HEK293 (cell line): Measurements from ENCODE around the gene ADAMTS17.

Experiments used
- CTCF ChIA-PET: fragments of 350-600 bp; formaldehyde crosslinking; extraction: SDS; loops from one replicate; lab custom pipeline; 2021; ENCODE audit warnings: antibody characterized with exemption; lab: Yijun Ruan, JAX
- POLR2A ChIA-PET: fragments of 300-600 bp; formaldehyde crosslinking; extraction: SDS; loops from one replicate; lab custom pipeline; 2020; ENCODE audit warnings: antibody characterized with exemption, inconsistent platforms; lab: Yijun Ruan, JAX
- H3K27ac ChIP-seq: fragments of 200-500 bp; sonication (Bioruptor generic); 2 replicates; pipeline ENCODE4 v1.5.1; 2014; ENCODE audit warnings: low read depth, low read length, control low read depth, inconsistent platforms; ENCODE audit errors: extremely low read depth
- H3K36me3 ChIP-seq, 2 experiments: fragments of 200-500 bp in 1 of 2; sonication (Bioruptor generic) in 1 of 2; 1 replicate in 1 of 2; 2 replicates in 1 of 2; pipeline ENCODE4 v1.5.1; 2014 to 2017; ENCODE audit warnings: inconsistent platforms in 2 of 2, low read length in 2 of 2; ENCODE audit not compliant: control insufficient read depth in 2 of 2, insufficient read depth in 1 of 2
- H3K4me1 ChIP-seq: fragments of 200-500 bp; sonication (Bioruptor generic); 2 replicates; pipeline ENCODE4 v1.5.1; 2014; ENCODE audit warnings: mild to moderate bottlenecking, low read length, inconsistent platforms; ENCODE audit not compliant: control insufficient read depth, insufficient read depth
- H3K4me3 ChIP-seq: 2 replicates; pipeline ENCODE4 v1.5.1; 2011; ENCODE audit warnings: low read depth, mild to moderate bottlenecking, control low read depth, low read length, moderate library complexity
- H3K9me3 ChIP-seq: fragments of 200-500 bp; sonication (Bioruptor generic); 2 replicates; pipeline ENCODE4 v1.5.1; 2014; ENCODE audit warnings: low read depth, low read length, inconsistent platforms; ENCODE audit not compliant: control insufficient read depth, insufficient read depth
- EGR2 ChIP-seq: fragments of 450-650 bp; formaldehyde crosslinking; IDR thresholded peaks from 2 replicates; pipeline ENCODE4 v1.5.1; 2016; ENCODE audit warnings: low read depth, missing biosample characterization, missing genetic modification characterization
- GLIS2 ChIP-seq: fragments of 450-650 bp; formaldehyde crosslinking; IDR thresholded peaks from 2 replicates; pipeline ENCODE4 v1.5.1; 2016; ENCODE audit warnings: missing biosample characterization, missing genetic modification characterization
- KLF10 ChIP-seq: fragments of 450-650 bp; IDR thresholded peaks from 2 replicates; pipeline ENCODE4 v1.5.1; 2018; ENCODE audit warnings: missing biosample characterization, mild to moderate bottlenecking, missing genetic modification characterization
- PRDM1 ChIP-seq: fragments of 450-650 bp; formaldehyde crosslinking; IDR thresholded peaks from 2 replicates; pipeline ENCODE4; 2016; ENCODE audit warnings: missing biosample characterization, missing genetic modification characterization
- SCRT1 ChIP-seq: fragments of 450-650 bp; formaldehyde crosslinking; IDR thresholded peaks from 2 replicates; pipeline ENCODE4 v1.5.1; 2016; ENCODE audit warnings: missing biosample characterization, missing genetic modification characterization, borderline replicate concordance
- TCF7L2 ChIP-seq: IDR thresholded peaks from 2 replicates; pipeline ENCODE4 v1.6.1; 2011; ENCODE audit warnings: low read depth, mild to moderate bottlenecking, inconsistent platforms, low read length, moderate library complexity, borderline replicate concordance
- WT1 ChIP-seq: fragments of 450-650 bp; formaldehyde crosslinking; IDR thresholded peaks from 2 replicates; pipeline ENCODE4 v1.5.1; 2016; ENCODE audit warnings: missing biosample characterization, missing genetic modification characterization
- ZBTB7A ChIP-seq: fragments of 450-650 bp; formaldehyde crosslinking; IDR thresholded peaks from 2 replicates; pipeline ENCODE4 v1.5.1; 2016; ENCODE audit warnings: low read depth, missing biosample characterization, missing genetic modification characterization
- ZFHX2 ChIP-seq: fragments of 450-650 bp; formaldehyde crosslinking; conservative IDR thresholded peaks from 2 replicates; pipeline ENCODE4 v1.5.1; 2016; ENCODE audit warnings: missing biosample characterization, missing genetic modification characterization
- ZIC2 ChIP-seq: fragments of 450-650 bp; formaldehyde crosslinking; IDR thresholded peaks from 2 replicates; pipeline ENCODE4 v1.5.1; 2016; ENCODE audit warnings: missing biosample characterization, missing genetic modification characterization
- ZNF10 ChIP-seq: fragments of 450-650 bp; formaldehyde crosslinking; IDR thresholded peaks from 2 replicates; pipeline ENCODE4 v1.5.1; 2017; ENCODE audit warnings: missing biosample characterization, missing genetic modification characterization
- ZNF112 ChIP-seq: fragments of 450-650 bp; formaldehyde crosslinking; IDR thresholded peaks from 2 replicates; pipeline ENCODE4 v1.5.0; 2017; ENCODE audit warnings: missing biosample characterization, missing genetic modification characterization
- ZNF140 ChIP-seq: fragments of 450-650 bp; formaldehyde crosslinking; IDR thresholded peaks from 2 replicates; pipeline ENCODE4 v1.5.1; 2016; ENCODE audit warnings: missing biosample characterization, missing genetic modification characterization
- ZNF335 ChIP-seq: fragments of 450-650 bp; formaldehyde crosslinking; conservative IDR thresholded peaks from 2 replicates; pipeline ENCODE4 v1.5.1; 2016; ENCODE audit warnings: missing biosample characterization, missing genetic modification characterization
- ZNF416 ChIP-seq: fragments of 450-650 bp; formaldehyde crosslinking; IDR thresholded peaks from 2 replicates; pipeline ENCODE4 v1.5.1; 2016; ENCODE audit warnings: missing biosample characterization, missing genetic modification characterization
- ZNF426 ChIP-seq: fragments of 450-650 bp; formaldehyde crosslinking; IDR thresholded peaks from 2 replicates; pipeline ENCODE4 v1.5.1; 2017; ENCODE audit warnings: missing biosample characterization, missing genetic modification characterization, mild to moderate bottlenecking, inconsistent platforms, moderate library complexity
- ZNF514 ChIP-seq: fragments of 450-650 bp; formaldehyde crosslinking; IDR thresholded peaks from 2 replicates; pipeline ENCODE4 v1.5.1; 2016; ENCODE audit warnings: missing biosample characterization, missing genetic modification characterization
- ZNF561 ChIP-seq: fragments of 450-650 bp; IDR thresholded peaks from 2 replicates; pipeline ENCODE4 v1.5.1; 2018; ENCODE audit warnings: missing biosample characterization, missing genetic modification characterization, borderline replicate concordance
- ZNF585B ChIP-seq: fragments of 450-650 bp; formaldehyde crosslinking; IDR thresholded peaks from 2 replicates; pipeline ENCODE4 v1.5.1; 2016; ENCODE audit warnings: missing biosample characterization, missing genetic modification characterization
- ZNF610 ChIP-seq: fragments of 450-650 bp; formaldehyde crosslinking; IDR thresholded peaks from 2 replicates; pipeline ENCODE4 v1.5.1; 2016; ENCODE audit warnings: missing biosample characterization, missing genetic modification characterization, borderline replicate concordance
- ZNF701 ChIP-seq: fragments of 450-650 bp; formaldehyde crosslinking; IDR thresholded peaks from 2 replicates; pipeline ENCODE4 v1.5.1; 2016; ENCODE audit warnings: missing biosample characterization, missing genetic modification characterization
- ZNF747 ChIP-seq: fragments of 450-650 bp; formaldehyde crosslinking; IDR thresholded peaks from 2 replicates; pipeline ENCODE4 v1.5.1; 2016; ENCODE audit warnings: missing biosample characterization, missing genetic modification characterization
- ZNF768 ChIP-seq: fragments of 450-650 bp; formaldehyde crosslinking; IDR thresholded peaks from 2 replicates; pipeline ENCODE4 v1.5.1; 2018; ENCODE audit warnings: missing biosample characterization, mild to moderate bottlenecking, missing genetic modification characterization
- ZNF791 ChIP-seq: fragments of 450-650 bp; formaldehyde crosslinking; IDR thresholded peaks from 2 replicates; pipeline ENCODE4 v1.5.1; 2016; ENCODE audit warnings: missing biosample characterization, missing genetic modification characterization
- TF ChIP-seq, protein P1 (sequence below): fragments of 450-650 bp; formaldehyde crosslinking; IDR thresholded peaks from 2 replicates; pipeline ENCODE4 v1.5.1; 2016; ENCODE audit warnings: missing biosample characterization, missing genetic modification characterization
- TF ChIP-seq, protein P2 (sequence below): fragments of 450-650 bp; IDR thresholded peaks from 2 replicates; pipeline ENCODE4 v1.5.1; 2018; ENCODE audit warnings: missing biosample characterization, mild to moderate bottlenecking, missing genetic modification characterization
- TF ChIP-seq, protein P3 (sequence below): fragments of 450-650 bp; formaldehyde crosslinking; IDR thresholded peaks from 2 replicates; pipeline ENCODE4 v1.5.1; 2016; ENCODE audit warnings: missing biosample characterization, missing genetic modification characterization
- TF ChIP-seq, protein P4 (sequence below): fragments of 450-650 bp; formaldehyde crosslinking; IDR thresholded peaks from 2 replicates; pipeline ENCODE4 v1.5.1; 2016; ENCODE audit warnings: missing biosample characterization, missing genetic modification characterization

ADAMTS17 gene

DNA sequence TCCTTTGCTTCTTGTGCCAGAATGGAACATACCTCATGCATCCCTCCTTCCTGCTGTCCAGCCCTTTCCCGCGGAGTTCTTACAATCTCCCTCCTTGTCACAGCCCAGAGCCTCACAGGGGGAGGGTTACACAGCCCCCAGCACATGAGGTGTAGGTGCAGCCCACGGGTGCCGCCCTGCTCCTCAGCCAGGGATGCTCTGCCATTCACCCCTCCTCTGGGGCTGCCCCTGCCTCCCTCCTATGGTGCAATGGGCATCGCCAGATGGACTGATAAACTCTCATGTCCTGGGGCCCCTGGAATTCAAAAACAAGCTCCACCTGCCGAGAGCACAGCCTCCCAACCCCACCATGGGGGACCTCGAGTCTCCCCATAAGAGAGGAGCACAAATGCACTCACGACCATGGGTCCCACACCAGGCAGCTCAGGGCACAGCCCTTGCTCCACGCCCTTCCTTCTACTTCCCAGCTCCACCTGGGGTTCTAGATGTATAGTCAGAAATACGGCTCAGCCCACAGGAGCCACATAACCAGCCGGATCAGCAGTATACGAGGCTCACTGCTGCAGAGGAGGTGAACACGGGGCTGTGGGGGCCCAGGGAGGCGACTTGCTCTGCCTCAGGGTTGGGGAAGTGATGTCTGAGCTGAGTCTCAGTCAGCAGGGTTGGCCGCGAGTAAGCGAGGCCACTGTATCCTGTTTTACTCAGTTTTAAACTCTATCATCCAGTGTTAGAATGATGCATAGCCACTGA, 338.8 kb downstream of the ADAMTS17 start:
- ChIA-PET POLR2A (no interaction called here), CTCF (interaction anchor here (1.2 kb wide), 1 partner anchor 12 kb away, joined by 3 read pairs; no protein-coding TSS in a partner anchor)
- H3K9me3 ChIP-seq = no peaks in the 10 kb centered on the region
- H3K4me1 ChIP-seq = no peaks in the 10 kb centered on the region
- no peak overlapping the region for H3K4me3 ChIP-seq
- H3K36me3 ChIP-seq = no peaks in the 10 kb centered on the region
- no peak for TF ChIP-seq ZNF791 (tag by site-specific recombination)
- TF ChIP-seq ZNF747 = no peak
- TF ChIP-seq ZNF416 (tag by site-specific recombination) = no peak
- TF ChIP-seq, protein P1, sequence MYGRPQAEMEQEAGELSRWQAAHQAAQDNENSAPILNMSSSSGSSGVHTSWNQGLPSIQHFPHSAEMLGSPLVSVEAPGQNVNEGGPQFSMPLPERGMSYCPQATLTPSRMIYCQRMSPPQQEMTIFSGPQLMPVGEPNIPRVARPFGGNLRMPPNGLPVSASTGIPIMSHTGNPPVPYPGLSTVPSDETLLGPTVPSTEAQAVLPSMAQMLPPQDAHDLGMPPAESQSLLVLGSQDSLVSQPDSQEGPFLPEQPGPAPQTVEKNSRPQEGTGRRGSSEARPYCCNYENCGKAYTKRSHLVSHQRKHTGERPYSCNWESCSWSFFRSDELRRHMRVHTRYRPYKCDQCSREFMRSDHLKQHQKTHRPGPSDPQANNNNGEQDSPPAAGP (tag by site-specific recombination) = no peak
- TF ChIP-seq ZNF514 (tag by site-specific recombination) = no peak
- TF ChIP-seq ZFHX2 = peak; percentile 32; the same call in 1 of the 2 replicates
- no peak for TF ChIP-seq WT1
- no peak for TF ChIP-seq KLF10
- no peak for TF ChIP-seq ZNF335 (tag by site-specific recombination)
- TF ChIP-seq ZNF112 = no peak
- TF ChIP-seq ZNF701 (tag by site-specific recombination) = no peak
- TF ChIP-seq, protein P2, sequence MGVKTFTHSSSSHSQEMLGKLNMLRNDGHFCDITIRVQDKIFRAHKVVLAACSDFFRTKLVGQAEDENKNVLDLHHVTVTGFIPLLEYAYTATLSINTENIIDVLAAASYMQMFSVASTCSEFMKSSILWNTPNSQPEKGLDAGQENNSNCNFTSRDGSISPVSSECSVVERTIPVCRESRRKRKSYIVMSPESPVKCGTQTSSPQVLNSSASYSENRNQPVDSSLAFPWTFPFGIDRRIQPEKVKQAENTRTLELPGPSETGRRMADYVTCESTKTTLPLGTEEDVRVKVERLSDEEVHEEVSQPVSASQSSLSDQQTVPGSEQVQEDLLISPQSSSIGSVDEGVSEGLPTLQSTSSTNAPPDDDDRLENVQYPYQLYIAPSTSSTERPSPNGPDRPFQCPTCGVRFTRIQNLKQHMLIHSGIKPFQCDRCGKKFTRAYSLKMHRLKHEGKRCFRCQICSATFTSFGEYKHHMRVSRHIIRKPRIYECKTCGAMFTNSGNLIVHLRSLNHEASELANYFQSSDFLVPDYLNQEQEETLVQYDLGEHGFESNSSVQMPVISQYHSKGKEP (tag by site-specific recombination) = no peak
- TF ChIP-seq EGR2 = 0 out of 2 replicates have a peak, but pooled peaks have one; percentile 11
- TF ChIP-seq ZNF10 (tag by site-specific recombination) = no peak
- TF ChIP-seq ZBTB7A (tag by site-specific recombination) = no peak
- TF ChIP-seq GLIS2 (tag by site-specific recombination) = no peak
- TF ChIP-seq, protein P3, sequence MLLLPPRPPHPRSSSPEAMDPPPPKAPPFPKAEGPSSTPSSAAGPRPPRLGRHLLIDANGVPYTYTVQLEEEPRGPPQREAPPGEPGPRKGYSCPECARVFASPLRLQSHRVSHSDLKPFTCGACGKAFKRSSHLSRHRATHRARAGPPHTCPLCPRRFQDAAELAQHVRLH = no peak
- TF ChIP-seq, all 188 proteins: peak for 2
- H3K27ac ChIP-seq = no peak overlapping the region

DNA sequence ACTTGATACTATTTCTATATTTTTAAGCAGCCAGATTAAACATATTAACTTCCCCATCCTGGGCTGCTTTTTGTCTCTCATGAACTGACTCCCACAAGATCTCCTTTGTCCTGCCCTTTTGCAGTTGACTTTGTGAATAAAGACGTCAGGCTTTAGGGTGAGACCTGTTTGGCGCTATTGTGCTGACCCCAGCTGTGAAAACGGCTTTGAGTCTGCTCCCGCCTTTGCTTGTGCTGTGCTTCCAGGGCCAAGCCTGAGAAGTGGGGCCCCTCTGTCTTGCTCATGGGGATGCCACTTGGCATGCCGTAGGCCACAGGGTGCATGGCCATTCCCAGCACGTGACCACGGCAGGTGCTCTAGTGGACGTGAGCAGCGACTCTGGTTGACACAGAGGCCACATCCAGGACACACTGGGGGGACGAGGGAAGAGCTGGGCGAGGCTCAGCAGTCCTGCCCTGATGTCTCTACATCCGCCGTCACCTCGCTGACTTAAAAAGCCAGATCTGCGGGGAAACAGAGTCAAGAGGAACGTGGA, 339.6 kb downstream of the ADAMTS17 start:
- Histone ChIP-seq H3K9me3 (no peaks in the 10 kb centered on the region), H3K4me3 (no peak overlapping the region), H3K36me3 (no peaks in the 10 kb centered on the region), H3K27ac (no peak overlapping the region), H3K4me1 (no peaks in the 10 kb centered on the region)
- ChIA-PET POLR2A (no interaction called here), CTCF (no interaction called here)
- TF ChIP-seq TCF7L2 = no peak
- 0 out of 2 replicates have a peak, but pooled peaks have one; percentile 13 for TF ChIP-seq ZIC2 (tag by site-specific recombination)
- no peak for TF ChIP-seq ZNF585B

DNA sequence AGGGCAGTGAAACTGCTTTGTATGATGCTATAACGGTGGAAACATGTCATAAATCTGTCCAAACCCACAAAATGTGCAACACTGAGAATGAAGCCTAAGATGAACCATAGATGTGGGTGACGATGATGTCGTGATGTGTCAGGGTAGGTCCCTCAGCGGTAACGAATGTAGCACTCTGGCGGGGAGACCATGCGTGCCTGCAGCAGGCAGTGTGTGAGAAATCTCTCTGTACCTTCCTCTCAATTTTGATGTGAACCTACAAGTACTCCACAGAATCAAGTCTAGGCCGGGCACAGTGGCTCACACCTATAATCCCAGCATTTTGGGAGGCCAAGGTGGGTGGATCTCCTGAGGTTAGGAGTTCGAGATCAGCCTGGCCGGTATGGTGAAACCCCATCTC, 340.4 kb downstream of the ADAMTS17 start:
- no peak overlapping the region for H3K27ac ChIP-seq
- H3K36me3 ChIP-seq = no peaks in the 10 kb centered on the region
- H3K4me1 ChIP-seq = peaks cover 5% of the 10 kb centered on the region; the same call in 1 of the 2 replicates
- H3K9me3 ChIP-seq = no peaks in the 10 kb centered on the region
- POLR2A ChIA-PET = no interaction called here
- no peak overlapping the region for H3K4me3 ChIP-seq
- CTCF ChIA-PET = interaction anchor here (0.6 kb wide), 1 partner anchor 15 kb away, joined by 3 read pairs; no protein-coding TSS in a partner anchor
- TF ChIP-seq ZNF561 (tag by site-specific recombination) = no peak
- no peak for TF ChIP-seq ZNF426 (tag by site-specific recombination)
- no peak for TF ChIP-seq ZNF610 (tag by site-specific recombination)
- no peak for TF ChIP-seq ZNF140 (tag by site-specific recombination)
- no peak for TF ChIP-seq EGR2
- TF ChIP-seq ZNF768 (tag by site-specific recombination) = no peak
- no peak for TF ChIP-seq PRDM1 (tag by site-specific recombination)
- TF ChIP-seq, protein P4, sequence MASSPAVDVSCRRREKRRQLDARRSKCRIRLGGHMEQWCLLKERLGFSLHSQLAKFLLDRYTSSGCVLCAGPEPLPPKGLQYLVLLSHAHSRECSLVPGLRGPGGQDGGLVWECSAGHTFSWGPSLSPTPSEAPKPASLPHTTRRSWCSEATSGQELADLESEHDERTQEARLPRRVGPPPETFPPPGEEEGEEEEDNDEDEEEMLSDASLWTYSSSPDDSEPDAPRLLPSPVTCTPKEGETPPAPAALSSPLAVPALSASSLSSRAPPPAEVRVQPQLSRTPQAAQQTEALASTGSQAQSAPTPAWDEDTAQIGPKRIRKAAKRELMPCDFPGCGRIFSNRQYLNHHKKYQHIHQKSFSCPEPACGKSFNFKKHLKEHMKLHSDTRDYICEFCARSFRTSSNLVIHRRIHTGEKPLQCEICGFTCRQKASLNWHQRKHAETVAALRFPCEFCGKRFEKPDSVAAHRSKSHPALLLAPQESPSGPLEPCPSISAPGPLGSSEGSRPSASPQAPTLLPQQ = no peak
- no peak for TF ChIP-seq SCRT1
